A549 (cell line): ENCODE data around the gene NUDT2.

Source experiments
- NPAS2 ChIP-seq: fragments of 250-450 bp; sonication (Bioruptor Pico); IDR thresholded peaks from 2 replicates; pipeline ENCODE4 v1.8.0; 2022; ENCODE audit warnings: mild to moderate bottlenecking, moderate library complexity, borderline replicate concordance
- POLR2A ChIP-seq: IDR thresholded peaks from 2 replicates; pipeline ENCODE4 v1.6.1; 2012; ENCODE audit warnings: mild to moderate bottlenecking, low read length
- RAD21 ChIP-seq, 2 experiments: fragments of >200 bp in 1 of 2; sonication (Bioruptor Twin) in 1 of 2; formaldehyde crosslinking in 1 of 2; IDR thresholded peaks in 1 of 2; conservative IDR thresholded peaks in 1 of 2; 2 replicates in 1 of 2; 3 replicates in 1 of 2; pipeline ENCODE4 v1.6.1; 2012 to 2018; ENCODE audit warnings: inconsistent platforms in 1 of 2
- TF ChIP-seq, protein P1 (sequence below): fragments of >200 bp; sonication (Bioruptor Twin); formaldehyde crosslinking; IDR thresholded peaks from 3 replicates; pipeline ENCODE4 v1.5.1; 2016
- TF ChIP-seq, protein P2 (sequence below): fragments of 200-600 bp; sonication (generic); IDR thresholded peaks from 2 replicates; pipeline ENCODE4 v1.6.1; 2016; ENCODE audit warnings: antibody characterized with exemption, mild to moderate bottlenecking, moderate library complexity

DNA sequence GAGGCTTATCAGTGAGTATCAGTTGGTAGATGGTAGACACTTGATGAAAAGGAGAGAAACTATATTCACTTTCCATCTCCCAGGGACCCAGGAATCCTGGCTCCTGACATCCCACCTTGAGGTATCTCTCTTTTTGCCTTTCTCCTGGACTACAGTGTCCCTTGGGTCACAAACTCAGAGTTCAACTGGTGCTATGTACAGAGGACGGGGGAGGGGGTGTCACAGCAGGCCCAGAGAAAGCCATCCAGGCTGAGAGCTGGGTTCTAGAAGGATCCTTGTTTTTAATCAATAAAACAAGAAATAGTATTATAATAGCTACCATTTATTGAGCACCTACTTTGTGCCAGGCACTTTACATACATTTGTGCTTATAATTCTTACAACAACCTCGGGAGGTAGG, 37.0 kb downstream of the NUDT2 start:
- TF ChIP-seq, protein P1, sequence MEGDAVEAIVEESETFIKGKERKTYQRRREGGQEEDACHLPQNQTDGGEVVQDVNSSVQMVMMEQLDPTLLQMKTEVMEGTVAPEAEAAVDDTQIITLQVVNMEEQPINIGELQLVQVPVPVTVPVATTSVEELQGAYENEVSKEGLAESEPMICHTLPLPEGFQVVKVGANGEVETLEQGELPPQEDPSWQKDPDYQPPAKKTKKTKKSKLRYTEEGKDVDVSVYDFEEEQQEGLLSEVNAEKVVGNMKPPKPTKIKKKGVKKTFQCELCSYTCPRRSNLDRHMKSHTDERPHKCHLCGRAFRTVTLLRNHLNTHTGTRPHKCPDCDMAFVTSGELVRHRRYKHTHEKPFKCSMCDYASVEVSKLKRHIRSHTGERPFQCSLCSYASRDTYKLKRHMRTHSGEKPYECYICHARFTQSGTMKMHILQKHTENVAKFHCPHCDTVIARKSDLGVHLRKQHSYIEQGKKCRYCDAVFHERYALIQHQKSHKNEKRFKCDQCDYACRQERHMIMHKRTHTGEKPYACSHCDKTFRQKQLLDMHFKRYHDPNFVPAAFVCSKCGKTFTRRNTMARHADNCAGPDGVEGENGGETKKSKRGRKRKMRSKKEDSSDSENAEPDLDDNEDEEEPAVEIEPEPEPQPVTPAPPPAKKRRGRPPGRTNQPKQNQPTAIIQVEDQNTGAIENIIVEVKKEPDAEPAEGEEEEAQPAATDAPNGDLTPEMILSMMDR, result no peak
- TF ChIP-seq POLR2A, result no peak
- TF ChIP-seq, protein P2, sequence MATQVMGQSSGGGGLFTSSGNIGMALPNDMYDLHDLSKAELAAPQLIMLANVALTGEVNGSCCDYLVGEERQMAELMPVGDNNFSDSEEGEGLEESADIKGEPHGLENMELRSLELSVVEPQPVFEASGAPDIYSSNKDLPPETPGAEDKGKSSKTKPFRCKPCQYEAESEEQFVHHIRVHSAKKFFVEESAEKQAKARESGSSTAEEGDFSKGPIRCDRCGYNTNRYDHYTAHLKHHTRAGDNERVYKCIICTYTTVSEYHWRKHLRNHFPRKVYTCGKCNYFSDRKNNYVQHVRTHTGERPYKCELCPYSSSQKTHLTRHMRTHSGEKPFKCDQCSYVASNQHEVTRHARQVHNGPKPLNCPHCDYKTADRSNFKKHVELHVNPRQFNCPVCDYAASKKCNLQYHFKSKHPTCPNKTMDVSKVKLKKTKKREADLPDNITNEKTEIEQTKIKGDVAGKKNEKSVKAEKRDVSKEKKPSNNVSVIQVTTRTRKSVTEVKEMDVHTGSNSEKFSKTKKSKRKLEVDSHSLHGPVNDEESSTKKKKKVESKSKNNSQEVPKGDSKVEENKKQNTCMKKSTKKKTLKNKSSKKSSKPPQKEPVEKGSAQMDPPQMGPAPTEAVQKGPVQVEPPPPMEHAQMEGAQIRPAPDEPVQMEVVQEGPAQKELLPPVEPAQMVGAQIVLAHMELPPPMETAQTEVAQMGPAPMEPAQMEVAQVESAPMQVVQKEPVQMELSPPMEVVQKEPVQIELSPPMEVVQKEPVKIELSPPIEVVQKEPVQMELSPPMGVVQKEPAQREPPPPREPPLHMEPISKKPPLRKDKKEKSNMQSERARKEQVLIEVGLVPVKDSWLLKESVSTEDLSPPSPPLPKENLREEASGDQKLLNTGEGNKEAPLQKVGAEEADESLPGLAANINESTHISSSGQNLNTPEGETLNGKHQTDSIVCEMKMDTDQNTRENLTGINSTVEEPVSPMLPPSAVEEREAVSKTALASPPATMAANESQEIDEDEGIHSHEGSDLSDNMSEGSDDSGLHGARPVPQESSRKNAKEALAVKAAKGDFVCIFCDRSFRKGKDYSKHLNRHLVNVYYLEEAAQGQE, result no peak
- TF ChIP-seq NPAS2 (CRISPR knock-in tag), result no peak
- TF ChIP-seq RAD21 (conservative IDR thresholded peaks at IDR 0.05 in 1 of 2, IDR thresholded peaks at IDR 0.05 in 1 of 2), result no peak
